ENCODE measurements around the gene CHST15. TPM values are rescaled to one million over a fixed set of nuclear protein-coding genes. Genes with fewer than 3 reads are reported as not detected.

The CHST15 gene
- total and polyA plus RNA-seq, 2 of the 13 experiments (the other 11 are each of a cell fraction or from before 2014, with no cell fraction given), result 1.4 to 94.7 TPM

- TF ChIP-seq ZBED4 (CRISPR knock-in tag; IDR thresholded peaks at IDR 0.05; ENCODE audit: borderline replicate concordance), result peak; percentile 58; the same call in 1 of the 2 replicates
- TF ChIP-seq ZBTB38 (CRISPR knock-in tag; IDR thresholded peaks at IDR 0.05), result no peak; the same call in none of the 2 replicates
- TF ChIP-seq ZNF513 (CRISPR knock-in tag; conservative IDR thresholded peaks at IDR 0.05), result no peak
- TF ChIP-seq ARID4A (CRISPR knock-in tag; IDR thresholded peaks at IDR 0.05; ENCODE audit: borderline replicate concordance), result peak; percentile 29; the same call in 1 of the 2 replicates
- no peak for TF ChIP-seq POLR2AphosphoS2 (IDR thresholded peaks at IDR 0.05; ENCODE audit: low read depth, low read length)
- TF ChIP-seq IKZF5 (CRISPR knock-in tag; IDR thresholded peaks at IDR 0.05), result peak; percentile 78
- TF ChIP-seq ZNF546 (CRISPR knock-in tag; conservative IDR thresholded peaks at IDR 0.05), result no peak
- TF ChIP-seq PITX1 (CRISPR knock-in tag; IDR thresholded peaks at IDR 0.05), result peak; percentile 79
- peak; percentile 45; the same call in 1 of the 2 replicates for TF ChIP-seq ZNF614 (CRISPR knock-in tag; IDR thresholded peaks at IDR 0.05; ENCODE audit: borderline replicate concordance)
- TF ChIP-seq NFE2L2 (IDR thresholded peaks at IDR 0.05; ENCODE audit: low read length), result no peak
- no peak for TF ChIP-seq PCBP1 (IDR thresholded peaks at IDR 0.05; ENCODE audit: borderline replicate concordance, low read depth, low read length)
- TF ChIP-seq HNRNPL (IDR thresholded peaks at IDR 0.05; ENCODE audit: low read depth, low read length), result no peak
- no peak for TF ChIP-seq CENPX (CRISPR knock-in tag; IDR thresholded peaks at IDR 0.05)
Observed at GRCh38 chr10:124048371-124049290, 44.8 kb downstream of the CHST15 start (continued).

Measured in HepG2 (cell line).